ACHN (cell line): Measurements from ENCODE around the gene ANTXRL.
"Not testable (repeated sequence)": the region's sequence is repeated elsewhere in the genome, so short reads cannot be mapped to it uniquely, and the experiment has no call there.

Source experiments
- DNase-seq: peaks from one replicate; pipeline ENCODE4 v3.0.0-alpha.2; 2015
- in situ Hi-C: cut with HindIII; loops from 2 replicates; pipeline ENCODE4 v1.10.0; 2017; ENCODE audit warnings: low sequenced_read_pairs, low pct_ligation_motif_present, low pct_unique_long_range_greater_than_20kb

Gene ANTXRL

DNA sequence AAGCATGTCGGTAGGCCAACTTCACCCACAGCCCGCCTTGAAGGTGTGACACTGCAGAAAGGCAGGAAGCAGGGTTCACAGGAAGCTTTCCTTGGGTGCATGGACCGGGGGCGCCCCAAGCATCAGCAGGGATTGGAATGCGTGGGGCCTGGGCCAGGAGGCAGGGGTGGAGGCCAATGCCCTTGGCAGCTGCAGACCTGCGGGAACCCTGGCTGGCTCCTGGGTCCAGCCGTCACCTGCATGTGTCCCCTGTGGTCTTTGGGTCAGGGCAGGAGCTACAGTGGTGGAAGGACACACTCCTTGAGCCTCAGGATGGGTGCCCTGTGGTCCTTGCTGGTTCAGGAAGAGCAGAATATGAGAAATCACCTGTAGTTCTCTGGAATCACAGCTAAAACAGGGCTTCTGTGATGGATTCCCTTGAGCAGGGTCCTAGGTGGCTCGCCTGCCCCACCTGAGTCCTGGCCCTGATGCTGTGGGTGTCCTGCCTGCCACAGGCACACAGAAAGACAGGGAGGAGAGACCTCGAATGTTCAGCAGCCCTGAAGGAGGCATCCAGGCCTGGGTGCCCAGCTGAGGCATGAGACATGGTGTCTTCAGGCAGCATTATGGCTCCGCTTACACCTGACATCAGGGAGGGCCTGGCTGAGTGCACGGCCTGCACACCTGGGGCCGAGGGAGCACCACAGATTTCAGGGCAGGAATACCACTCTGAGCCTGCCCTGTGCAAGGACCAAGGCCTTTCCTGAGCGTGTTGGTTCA, 15.1 kb downstream of the ANTXRL start:
- no peak for DNase-seq
- in situ Hi-C loops: no loop called here

GRCh38 chr10:46302765-46303352, 16.1 kb downstream of the ANTXRL start:
- in situ Hi-C loops, DNase-seq: not testable (repeated sequence)

- DNase-seq: no peak
- in situ Hi-C loops: no loop called here
Observed at GRCh38 chr10:46304062-46304461, 17.3 kb downstream of the ANTXRL start.

DNA sequence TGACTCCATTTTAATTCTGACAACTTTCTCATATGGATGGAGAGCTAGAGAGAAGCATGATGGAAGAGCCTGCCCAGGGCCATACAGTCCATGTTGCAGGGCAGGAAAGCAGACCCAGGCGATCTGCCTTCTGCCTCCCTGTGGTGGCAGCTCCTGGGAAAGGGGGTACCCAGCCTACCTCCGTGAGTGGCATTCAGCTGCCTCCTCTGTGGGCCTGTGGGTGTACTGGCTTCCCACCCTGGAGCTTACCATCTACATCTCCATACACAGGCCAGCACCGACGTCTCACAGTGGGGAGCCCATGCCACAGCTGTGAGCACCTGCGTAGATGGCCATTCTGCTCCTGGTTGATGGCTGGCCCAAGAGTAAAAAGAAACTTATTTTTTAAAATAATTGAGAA, 17.9 kb downstream of the ANTXRL start:
- in situ Hi-C loops, DNase-seq: not testable (repeated sequence)

GRCh38 chr10:46305079-46305818, 18.5 kb downstream of the ANTXRL start:
- DNase-seq: no peak
- in situ Hi-C loops: no loop called here

DNA sequence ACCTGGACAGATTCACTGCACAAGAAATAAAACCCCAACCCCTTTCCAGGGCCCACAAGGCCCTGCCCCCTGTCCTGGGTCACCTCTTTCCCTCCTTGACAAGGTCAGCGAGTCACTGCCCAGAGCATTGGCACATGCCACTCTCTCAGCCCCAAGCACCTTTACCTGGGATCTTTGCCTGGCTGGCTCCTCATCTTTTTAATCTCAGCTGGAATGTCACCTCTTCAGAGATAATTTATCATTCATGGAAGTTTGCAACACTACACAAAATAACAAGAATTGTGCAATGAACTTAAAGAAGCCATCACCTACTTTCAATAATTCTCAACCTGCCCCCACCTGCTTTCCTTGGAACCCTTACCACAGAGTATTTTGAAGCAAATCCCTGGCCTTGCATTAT, 19.2 kb downstream of the ANTXRL start:
- in situ Hi-C loops: no loop called here

DNA sequence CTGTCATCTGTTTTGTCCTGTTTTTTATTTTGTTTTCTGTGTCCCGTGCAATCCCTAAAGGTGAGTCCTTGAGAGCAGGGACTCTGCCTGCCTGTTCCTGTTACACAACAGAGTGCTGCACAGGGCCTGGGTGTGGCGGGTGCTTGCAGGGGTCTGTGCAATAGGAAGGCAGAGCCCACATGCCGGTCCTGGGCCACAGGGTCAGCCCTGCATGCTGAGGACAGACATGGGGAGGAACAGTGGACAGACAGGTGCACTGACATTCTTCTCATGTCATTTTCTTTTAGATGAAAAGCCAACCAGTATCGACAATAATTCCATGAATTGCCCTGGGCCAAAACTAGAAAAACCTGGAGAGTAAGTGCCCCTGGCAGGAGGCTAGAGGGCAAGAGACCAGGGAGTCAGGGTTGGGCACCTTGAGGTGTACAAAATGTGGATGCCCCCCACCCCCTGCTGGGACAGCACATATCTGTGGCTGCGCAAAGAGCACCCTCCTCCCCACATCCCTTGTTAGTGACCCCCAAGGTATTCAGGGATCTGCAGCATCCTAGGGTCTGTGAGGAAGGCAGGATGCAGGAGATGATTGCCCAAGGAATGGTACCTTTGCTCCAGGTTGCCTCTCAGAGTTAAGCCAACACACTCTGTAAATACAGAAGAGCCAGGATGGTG, 19.9 kb downstream of the ANTXRL start:
- in situ Hi-C loops: no loop called here

More for the DNA sequence above, 19.2 kb downstream of the ANTXRL start:
- no peak for DNase-seq

GRCh38 chr10:46307281-46308112, 20.7 kb downstream of the ANTXRL start:
- in situ Hi-C loops: no loop called here

More for the DNA sequence above, 19.9 kb downstream of the ANTXRL start:
- DNase-seq: no peak

DNA sequence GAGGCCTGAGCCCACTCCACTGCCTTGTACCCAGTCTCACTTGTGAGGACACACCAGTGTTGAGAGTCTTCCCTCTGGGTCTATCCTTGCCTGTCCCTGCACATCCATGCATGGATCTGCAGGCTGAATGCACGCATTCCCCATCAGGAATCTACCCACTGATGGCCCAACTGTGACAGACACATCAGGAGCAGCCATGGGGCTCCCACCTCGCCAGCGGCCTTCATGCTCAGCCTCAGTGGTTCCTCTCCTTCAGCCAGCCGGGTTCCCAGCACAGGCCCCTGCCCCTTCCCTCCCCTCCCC, 21.3 kb downstream of the ANTXRL start:
- in situ Hi-C loops: no loop called here

More at GRCh38 chr10:46307281-46308112, 20.7 kb downstream of the ANTXRL start:
- DNase-seq: no peak

GRCh38 chr10:46308666-46309450, 22.1 kb downstream of the ANTXRL start:
- DNase-seq: no peak
- in situ Hi-C loops: no loop called here

More for the DNA sequence above, 21.3 kb downstream of the ANTXRL start:
- no peak for DNase-seq

GRCh38 chr10:46309511-46310142, 22.8 kb downstream of the ANTXRL start:
- in situ Hi-C loops: no loop called here

DNA sequence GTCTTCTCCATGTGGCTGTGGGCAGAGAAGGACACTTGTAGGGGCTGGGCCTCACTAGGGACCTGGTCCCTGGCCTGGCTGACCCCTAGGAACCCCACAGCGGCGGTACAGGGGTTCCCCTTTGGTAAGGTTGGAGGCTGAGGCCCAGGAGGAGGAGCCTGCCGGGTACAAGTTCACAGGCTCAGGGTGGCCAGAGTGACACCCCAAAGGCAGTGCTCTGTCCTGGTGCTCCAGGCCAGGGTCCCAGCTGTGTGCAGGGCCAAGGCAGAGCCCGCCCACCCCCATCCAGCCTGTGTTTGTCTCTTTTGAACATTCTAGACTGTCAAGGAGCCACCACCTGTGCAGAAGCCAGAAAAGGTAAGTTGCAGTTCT, 23.3 kb downstream of the ANTXRL start:
- in situ Hi-C loops: no loop called here
- DNase-seq: no peak

More at GRCh38 chr10:46309511-46310142, 22.8 kb downstream of the ANTXRL start:
- no peak for DNase-seq

DNA sequence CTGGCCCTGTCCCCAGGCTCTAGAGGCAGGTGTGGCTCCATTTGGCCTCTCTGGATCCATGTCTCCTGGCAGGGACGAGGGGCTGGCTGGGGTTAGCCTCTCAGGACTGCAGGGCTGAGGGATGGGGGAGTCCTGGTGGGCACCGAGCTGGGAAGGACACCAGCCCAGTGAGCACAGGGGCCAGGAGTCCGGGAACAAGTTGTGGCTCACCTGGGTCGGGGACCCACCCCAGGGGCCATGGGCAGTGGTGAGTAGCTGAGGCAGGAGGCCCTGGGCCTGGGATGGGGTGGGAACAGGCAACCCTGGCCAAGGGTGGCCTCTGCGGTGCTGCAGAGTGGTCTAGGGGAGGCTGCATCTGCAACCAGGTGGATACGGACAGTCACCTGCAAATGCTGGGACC, 24.1 kb downstream of the ANTXRL start:
- DNase-seq: no peak
- in situ Hi-C loops: no loop called here

- DNase-seq: no peak
- in situ Hi-C loops: no loop called here
Observed at GRCh38 chr10:46311501-46311951, 24.7 kb downstream of the ANTXRL start.

- DNase-seq, in situ Hi-C loops: not testable (repeated sequence)
Observed at GRCh38 chr10:46311961-46312431, 25.2 kb downstream of the ANTXRL start.

- DNase-seq: no peak
- in situ Hi-C loops: no loop called here
Observed at GRCh38 chr10:46312953-46313352, 26.2 kb downstream of the ANTXRL start.

DNA sequence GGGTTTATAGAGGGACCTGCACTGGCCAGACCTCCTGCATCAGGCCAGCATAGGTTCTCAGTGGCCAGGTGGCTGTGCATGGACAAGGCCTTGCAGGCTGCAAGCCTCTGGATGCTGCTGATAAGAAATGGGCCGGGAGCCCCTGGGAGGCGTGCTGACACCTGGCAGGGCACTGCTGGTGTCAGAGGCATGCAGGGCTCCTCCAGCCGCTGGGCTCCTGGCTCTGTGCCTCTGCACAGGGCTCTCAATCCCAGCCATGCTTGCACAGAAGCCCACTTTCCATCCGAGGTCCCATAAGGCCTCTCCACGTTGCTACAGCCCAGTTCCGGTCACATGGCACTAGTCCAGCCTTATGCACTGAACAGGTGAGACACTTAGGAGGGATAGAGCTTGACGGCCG, 27.3 kb downstream of the ANTXRL start:
- no peak for DNase-seq
- in situ Hi-C loops: no loop called here
